H1 (cell line): ENCODE measurements around the gene SAMM50. TPM values are rescaled to one million over a fixed set of nuclear protein-coding genes. Genes with fewer than 3 reads are reported as not detected.

Source experiments
- PHF8 ChIP-seq: fragments of 200-600 bp; sonication (generic); conservative IDR thresholded peaks from 2 replicates; pipeline ENCODE4 v1.7.1; 2012; ENCODE audit warnings: low read depth, mild to moderate bottlenecking, inconsistent platforms, low read length, moderate library complexity
- polyA plus RNA-seq, 7 experiments: library from polyadenylated mRNA; depleted of rRNA in 3 of 7; stranded (reverse) in 5 of 7; unstranded in 2 of 7; fragments of >200 nt in 5 of 7; fragments of 200-250 nt in 2 of 7; gene quantifications; 1 replicate in 5 of 7; 2 replicates in 1 of 7; 4 replicates in 1 of 7; pipeline versions ENCODE4 v1.2.1 to v1.2.3, GENCODE V29; 2011 to 2013; ENCODE audit warnings: missing spikeins in 2 of 7, mixed read lengths in 2 of 7
- total RNA-seq: library from RNA; stranded (reverse); fragmentation: NEBNext Ultra II Directional; extraction: Animal tissue kit (Norgen Biotek cat#: 25700); gene quantifications from 2 replicates; pipeline ENCODE4 v1.2.1, GENCODE V29; 2021

SAMM50 gene
- total and polyA plus RNA-seq, 2 of the 8 experiments (the other 6 are each of a cell fraction or from before 2014, with no cell fraction given) = 45.4 to 70.3 TPM

DNA sequence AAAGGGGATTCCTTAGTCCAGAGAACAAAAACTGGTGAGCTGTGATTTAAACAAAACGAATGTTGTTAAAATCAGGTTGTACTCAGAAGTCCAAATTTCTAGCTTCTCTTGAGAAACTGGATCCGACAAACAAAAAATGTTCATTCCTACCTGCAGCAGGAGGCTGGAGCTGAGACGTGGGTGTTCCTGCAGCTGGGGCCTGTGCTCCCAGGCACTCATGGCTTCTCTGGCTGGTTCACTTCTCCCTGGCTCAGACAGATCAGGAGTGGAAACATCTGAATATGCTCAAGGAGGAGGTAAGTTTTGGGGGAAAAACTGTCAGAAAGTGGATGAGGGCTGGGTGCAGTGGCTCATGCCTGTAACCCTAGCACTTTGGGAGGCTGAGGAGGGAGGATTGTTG is 44.1 kb downstream of the SAMM50 start (continued):
- TF ChIP-seq PHF8 = no peak
